ENCODE measurements around the gene MBP. TPM values are rescaled to one million over a fixed set of nuclear protein-coding genes. Genes with fewer than 3 reads are reported as not detected.
"Not testable (repeated sequence)": the region's sequence is repeated elsewhere in the genome, so short reads cannot be mapped to it uniquely, and the experiment has no call there.

MBP gene
- total RNA-seq, 2 donors from 2014 or later, result 41.6 to 42.1 TPM

DNA sequence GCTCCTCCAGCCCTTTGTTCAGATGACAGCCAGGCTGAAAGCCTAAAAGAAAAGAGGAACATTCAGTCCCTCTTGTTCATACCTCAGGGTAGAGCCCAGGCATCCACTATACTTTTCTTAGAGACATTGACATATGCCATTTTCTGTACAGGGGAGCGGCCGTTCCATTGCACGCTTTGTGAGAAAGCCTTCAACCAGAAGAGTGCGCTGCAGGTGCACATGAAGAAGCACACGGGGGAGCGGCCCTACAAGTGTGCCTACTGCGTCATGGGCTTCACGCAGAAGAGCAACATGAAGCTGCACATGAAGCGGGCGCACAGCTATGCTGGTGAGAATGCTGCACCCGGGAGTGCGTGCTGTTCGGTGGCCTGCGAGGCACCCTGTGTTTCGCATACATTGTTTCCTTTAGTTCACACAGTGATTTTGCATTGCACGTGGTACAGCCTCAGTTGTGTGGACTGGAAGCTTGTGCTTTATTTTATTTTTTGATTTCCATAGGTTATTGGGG, 172.0 kb downstream of the MBP start:
- intact Hi-C loops (cut with DNase I), result no loop called here
- no peak for DNase-seq (ENCODE audit: low spot score)

DNA sequence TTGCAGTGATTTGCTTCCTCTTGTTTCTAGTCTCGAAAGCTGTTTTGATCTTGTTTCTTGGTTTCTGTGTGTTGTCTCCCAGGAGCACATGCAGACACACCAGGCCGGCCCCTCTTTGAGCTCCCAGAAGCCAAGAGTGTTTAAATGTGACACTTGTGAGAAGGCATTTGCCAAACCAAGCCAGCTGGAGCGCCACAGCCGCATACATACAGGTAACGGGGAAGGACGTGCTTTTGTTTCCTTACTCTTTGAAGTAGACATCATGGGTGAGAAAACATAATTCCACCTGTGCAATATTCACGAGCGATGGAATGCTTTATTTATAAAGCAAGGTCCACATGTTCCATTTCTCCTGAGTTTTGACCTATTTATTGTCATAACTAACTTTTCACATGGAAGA, 173.0 kb downstream of the MBP start:
- no peak for DNase-seq (ENCODE audit: low spot score)
- intact Hi-C loops (cut with DNase I), result no loop called here

DNA sequence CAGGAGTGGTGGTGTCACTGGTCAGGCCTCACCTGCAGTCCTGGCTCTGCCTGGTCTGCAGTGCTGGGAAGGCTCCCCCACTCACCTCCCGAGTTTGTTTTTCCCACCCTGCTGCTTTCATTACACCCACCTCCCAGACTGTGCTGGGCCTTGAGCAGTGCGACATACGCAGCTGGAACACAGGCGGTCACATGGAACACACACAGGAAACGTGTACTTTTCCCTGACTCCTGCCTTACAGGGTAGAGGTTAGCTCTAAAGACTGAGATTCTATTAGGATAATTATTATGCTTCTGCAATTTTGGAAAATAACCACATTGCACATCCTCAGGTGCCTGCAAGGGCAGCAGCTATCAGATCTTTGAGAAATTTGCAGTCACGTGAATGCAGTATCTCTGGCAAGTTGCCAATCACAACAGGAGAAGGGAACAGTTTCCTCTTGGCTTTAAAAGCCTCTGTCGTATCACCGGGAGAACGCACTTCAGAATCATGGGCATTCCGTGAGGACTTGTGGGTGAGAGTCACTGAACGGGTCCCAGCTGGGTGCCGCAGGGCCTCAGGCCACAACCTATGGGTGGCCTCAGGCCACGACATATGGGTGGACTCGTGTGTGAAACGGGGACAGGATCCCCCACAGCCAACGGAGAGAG, 173.8 kb downstream of the MBP start:
- intact Hi-C loops (cut with DNase I), result no loop called here
- no peak for DNase-seq (ENCODE audit: low spot score)

DNA sequence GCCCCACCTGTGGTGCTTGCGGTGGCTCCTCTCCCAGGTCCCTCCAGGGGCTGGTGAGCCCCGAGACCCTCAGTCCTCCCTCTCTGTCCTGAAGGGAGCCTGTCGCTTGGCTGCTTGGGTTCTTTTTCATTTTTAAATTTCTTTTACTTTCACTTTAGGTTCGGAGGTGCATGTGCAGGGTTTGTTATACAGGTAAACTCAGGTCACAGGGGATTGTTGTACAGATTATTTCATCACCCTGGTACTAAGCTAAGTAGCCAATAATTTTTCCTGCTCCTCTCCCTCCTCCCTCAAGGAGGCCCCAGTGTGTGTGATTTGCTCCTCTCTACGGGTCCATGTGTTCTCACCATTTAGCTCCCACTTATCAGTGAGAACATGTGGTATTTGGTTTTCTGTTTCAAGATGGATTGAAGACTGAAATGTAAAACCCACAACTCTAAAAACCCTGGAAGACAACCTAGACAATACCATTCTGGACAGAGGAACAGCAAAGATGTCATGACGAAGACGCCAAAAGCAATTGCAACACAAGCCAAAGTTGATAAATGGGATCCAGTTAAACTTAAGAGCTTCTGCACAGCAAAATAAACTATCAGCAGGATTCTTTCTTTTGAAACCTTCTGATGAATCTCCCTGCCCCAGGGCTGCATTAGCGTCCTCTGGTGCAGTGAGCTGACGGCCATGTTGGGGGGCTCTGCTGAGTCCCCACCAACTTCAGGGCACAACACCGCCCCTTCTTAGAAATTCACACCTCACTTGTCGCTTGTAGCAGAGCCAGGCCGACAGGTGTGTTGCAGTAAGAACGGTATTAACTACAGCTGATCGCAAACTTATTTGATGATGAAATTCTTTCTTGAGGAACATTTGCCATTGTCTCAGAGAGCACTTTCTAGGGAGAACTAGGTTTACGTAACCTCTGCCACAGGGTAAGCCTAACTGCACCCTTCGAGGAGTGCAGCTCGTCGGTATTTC, 174.9 kb downstream of the MBP start:
- intact Hi-C loops (cut with DNase I), result no loop called here
- no peak for DNase-seq (ENCODE audit: low spot score)

DNA sequence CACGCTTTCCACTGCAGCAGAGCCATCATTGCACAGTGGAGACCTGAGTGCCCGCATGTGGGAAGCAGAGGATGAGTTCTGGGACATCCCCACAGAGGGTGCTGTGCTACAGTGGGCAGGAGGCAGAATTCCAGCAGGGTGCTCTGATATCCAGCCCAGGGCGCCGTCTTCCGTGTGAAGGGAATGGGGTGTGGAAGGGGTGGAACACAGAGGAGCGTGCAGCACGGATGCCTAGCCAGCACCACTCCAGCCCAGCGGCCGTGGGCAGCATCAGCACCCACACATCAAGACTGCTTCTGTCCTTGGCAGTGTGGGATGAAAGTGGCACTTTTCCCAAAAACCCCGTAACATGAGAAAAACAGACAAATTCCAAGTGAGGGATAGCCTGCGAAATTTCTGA, 175.9 kb downstream of the MBP start:
- intact Hi-C loops (cut with DNase I), result no loop called here
- no peak for DNase-seq (ENCODE audit: low spot score)

DNA sequence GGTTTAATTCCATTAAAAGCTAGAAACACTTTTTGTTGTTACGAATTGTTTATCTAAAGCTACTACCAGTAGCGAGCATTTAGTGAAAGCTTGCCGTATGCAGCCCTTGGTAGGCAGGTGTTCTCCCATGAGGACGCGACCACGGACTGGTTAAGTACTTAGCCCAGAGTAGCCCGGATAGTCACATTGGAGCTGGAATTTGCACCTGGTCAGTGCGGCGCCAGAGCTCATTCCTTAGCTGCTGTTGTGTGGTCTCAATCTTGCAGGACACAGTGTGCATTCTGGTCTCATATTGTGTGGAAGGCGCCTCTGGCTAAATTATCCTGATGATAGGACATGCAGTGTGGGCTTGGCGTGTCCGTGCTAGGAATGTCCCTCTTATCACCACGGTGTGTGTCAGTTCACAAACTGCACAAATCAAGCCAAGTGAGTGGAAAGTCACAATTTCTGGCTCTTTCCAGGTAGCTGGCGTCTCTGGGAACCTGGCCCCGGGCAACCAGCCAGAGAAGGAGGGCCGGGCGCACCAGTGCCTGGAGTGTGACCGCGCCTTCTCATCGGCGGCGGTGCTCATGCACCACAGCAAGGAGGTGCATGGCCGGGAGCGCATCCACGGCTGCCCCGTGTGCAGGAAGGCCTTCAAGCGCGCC, 176.9 kb downstream of the MBP start:
- intact Hi-C loops (cut with DNase I), result no loop called here
- no peak for DNase-seq (ENCODE audit: low spot score)

DNA sequence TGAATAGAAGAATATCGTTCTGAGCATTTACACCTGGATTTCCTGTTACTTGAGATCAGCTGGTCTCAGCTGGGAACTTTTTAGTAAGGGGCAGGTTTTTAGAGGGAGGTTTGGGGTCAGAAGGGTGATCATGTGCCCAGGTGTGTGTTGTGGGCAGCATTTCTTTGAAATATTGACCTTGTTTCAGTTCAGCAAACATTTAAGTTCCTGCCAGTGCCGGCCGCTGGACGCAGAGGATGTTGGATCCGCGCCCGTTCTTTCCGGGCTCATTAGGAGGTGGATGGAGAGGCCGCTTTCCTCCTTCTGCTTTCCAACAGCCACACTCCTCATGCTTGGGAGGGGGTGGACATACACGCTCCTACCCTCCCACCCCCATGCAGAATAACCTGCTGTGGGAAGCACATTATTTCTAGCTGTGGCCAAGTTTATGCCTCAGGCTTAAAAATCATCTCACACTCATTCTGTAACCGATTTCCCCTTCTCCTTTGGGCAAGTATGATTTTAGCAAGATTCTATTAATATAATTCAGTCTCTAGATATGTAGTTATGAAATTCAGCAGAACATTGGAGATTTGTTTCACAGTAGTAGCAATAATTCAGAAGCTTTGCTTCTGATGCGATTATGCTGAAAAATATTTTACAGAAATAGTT, 178.9 kb downstream of the MBP start:
- intact Hi-C loops (cut with DNase I), result no loop called here
- DNase-seq (ENCODE audit: low spot score), result no peak

DNA sequence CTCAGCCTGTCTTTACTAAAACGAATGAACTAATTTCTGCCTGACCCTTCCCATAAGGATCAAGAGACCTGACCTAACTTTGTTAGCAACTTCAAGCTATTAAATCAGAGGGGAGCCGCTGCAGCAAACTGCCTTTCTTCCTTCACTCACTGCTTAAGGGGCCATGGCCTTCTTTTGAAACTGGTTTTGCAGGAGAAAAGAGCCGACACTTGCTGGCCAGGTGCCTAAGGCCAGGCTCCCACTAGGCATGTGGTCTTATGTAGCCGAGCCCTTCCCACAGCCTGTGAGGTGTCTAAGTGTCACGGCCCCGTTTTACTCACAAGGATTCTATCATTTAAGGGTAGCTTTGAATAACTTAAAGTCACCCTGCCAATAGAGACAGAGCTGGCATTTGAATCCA, 179.4 kb downstream of the MBP start:
- intact Hi-C loops (cut with DNase I), result no loop called here
- no peak for DNase-seq (ENCODE audit: low spot score)

DNA sequence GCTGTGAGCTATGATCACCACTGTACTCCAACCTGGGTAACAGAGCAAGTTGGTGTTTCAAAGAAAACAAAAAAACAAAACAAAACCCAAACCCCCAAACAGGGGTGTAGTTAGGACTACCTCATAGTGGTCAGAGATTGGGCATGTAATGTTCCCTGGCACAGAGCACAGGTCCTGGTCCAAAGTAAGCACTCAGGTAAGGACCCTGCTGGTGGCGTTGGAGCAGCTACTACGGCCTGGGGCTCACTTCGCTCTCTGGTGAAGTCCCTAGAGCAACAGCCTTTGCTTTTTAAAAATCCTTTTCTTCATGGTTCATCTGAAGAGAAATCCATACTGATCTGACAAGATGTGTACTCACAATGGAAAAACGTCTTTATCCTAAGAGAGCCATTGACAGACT, 179.8 kb downstream of the MBP start:
- no peak for DNase-seq (ENCODE audit: low spot score)
- intact Hi-C loops (cut with DNase I), result no loop called here

DNA sequence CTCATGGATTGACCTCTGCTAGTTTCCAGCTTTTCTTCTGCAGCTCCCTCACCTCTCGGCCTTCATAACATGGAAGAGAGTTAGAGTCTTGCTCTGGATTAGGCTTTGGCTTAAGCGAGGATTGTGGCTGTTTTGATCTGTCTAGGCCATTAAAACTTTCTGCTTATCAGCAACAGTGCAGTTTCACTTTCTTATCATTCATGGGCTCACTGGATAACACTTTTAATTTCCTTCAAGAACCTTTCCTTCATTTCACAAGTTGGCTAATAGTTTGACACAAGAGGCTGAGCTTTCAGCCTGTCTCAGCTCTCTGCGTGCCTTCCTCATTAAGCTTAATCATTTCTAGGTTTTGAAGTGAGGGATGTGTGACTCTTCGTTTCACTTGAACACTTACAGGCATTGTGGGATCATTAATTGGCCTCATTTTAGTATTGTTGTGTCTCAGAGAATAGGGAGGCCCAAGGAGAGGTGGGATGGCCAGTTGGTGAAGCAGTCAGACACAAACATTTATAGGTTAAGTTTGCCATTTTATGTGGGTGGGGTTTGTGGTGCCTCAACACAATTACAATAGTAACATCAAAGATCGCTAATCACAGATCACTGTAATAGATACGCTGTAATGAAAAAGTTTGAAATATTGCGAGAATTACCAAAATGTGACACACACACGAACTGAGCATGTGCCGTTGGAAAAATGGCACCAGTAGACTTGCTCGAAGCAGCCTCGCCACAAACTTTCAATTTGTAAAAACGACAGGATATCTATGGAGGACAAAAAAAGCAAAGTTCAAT, 180.9 kb downstream of the MBP start:
- intact Hi-C loops (cut with DNase I), result no loop called here
- DNase-seq (ENCODE audit: low spot score), result no peak

DNA sequence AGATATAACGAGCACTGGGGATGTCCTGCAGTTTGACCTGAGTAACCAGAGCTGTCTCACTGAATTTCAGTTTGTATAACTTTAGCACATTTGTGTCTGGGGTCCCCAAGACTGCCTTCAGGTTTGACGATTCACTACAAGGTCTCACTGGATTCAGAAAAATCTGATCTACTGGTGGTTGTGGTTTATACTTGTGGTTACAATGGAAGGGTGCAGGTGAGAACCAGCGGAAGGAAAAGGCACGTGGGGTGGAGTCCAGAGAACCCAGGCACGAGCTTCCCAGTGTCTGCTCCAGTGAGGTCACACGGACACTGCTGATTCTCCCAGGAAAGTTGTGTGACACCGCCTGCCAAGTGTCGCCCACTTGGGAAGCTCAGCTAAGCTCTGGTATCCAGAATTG, 184.2 kb downstream of the MBP start:
- intact Hi-C loops (cut with DNase I), result no loop called here
- no peak for DNase-seq (ENCODE audit: low spot score)

DNA sequence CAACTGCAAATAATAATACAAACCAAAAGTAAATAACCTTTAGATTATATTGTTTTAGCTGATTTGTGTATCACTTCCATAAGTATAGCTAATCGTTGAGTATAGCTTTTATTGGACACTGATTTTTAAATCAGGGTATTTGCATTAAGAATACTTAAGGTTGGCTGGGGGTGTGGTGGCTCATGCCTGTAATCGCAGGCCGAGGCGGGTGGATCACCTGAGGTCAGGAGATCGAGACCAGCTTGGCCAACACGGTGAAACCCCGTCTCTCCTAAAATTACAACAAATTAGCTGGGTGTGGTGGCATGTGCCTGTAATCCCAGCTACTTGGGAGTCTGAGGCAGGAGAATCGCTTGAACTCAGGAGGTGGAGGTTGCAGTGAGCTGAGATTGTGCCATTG, 188.2 kb downstream of the MBP start:
- DNase-seq (ENCODE audit: low spot score); intact Hi-C loops (cut with DNase I): not testable (repeated sequence)

DNA sequence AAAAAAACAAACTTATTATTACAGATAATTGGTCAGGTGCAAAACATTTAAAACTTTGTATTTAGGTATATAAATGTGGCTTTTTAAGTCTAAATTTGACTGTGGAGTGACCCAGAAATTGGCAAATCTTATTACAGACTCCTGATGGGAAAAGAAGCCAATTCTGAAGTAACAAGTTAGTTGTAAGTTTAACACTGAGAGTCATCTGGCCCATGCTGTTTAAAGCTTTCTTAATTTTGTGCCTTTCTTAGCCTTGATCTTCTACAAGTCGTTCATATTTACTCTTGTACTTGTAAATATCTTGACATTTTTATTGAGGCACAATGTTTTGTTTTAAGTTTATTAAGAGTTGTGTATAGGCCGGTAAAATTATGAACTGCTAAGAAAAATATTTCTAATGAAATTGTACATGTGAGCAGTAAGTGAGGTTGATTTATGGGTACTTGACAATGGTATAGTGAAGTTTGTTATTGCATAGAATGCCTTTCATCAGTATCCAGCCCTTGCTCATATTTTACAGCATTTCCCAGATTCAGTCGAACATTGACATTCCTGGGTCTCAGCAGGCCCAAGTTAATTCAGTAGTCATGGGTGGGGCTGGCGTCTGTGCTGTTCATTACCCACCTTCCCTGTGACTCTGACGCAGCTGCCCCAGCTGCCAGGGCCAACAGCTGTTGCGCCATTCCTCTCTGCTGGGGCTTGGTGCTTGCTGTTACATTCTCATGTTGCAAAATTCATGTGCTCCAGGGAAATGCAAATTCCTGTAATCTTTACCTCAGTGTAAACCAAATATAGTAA, 188.8 kb downstream of the MBP start:
- DNase-seq (ENCODE audit: low spot score), result no peak
- intact Hi-C loops (cut with DNase I), result no loop called here

DNA sequence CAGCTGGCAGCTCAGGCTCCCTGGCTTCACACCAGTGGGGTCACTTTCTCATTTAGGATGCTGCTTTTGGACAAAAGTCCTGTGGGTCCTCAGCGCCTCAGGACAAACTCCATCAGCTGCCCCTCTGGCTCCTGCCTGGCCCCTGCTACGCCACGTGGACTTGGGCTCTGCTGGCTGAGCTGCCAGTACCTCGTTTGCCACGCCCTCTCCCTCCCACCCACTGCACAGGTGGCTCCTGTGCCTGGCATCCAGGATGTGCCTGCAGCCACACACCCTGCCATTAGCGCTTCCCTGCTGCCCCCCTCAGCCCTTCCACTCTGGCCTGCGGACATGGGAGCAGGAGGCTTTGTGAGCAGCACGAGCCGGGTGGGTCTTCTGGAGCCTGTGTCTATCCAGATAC, 191.3 kb downstream of the MBP start:
- no peak for DNase-seq (ENCODE audit: low spot score)
- intact Hi-C loops (cut with DNase I), result no loop called here

DNA sequence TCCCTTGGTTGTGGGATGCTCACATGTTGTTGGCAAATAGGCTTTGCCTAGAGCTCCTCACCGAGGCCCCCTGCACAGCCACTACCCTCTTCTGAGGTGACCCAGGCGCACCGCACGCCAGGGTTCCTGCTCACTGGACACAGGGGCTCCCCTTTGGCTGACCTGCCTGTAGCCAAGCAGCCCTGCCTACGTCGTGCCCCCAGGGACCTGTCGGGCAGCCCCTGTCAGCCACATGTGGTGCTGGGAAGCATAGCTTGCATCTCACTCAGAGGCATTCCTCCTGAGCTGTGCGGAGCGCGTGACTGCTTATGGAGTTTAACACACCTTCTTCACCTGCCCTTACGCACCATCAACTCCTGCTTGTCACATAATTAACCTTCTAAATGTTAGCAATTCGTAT, 194.0 kb downstream of the MBP start:
- DNase-seq (ENCODE audit: low spot score), result no peak
- intact Hi-C loops (cut with DNase I), result no loop called here

DNA sequence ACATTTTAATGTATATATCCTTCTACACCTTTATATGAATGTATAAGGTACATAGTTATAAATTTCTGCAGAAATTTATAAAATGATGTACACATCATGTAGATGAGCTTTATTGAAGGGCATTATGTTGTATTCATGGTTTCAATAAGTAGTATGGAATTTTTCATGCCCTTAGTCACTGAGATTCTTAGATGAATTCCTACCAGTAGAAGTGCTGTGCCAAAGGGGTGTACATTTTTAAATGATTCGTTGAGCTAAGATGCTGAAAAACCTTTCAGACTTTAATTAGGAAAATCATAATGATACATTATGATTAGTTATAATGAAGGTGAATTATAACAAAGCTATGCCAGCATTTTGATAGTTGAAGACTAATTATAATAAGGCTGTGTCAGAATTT, 195.0 kb downstream of the MBP start:
- intact Hi-C loops (cut with DNase I), result no loop called here
- DNase-seq (ENCODE audit: low spot score), result no peak

DNA sequence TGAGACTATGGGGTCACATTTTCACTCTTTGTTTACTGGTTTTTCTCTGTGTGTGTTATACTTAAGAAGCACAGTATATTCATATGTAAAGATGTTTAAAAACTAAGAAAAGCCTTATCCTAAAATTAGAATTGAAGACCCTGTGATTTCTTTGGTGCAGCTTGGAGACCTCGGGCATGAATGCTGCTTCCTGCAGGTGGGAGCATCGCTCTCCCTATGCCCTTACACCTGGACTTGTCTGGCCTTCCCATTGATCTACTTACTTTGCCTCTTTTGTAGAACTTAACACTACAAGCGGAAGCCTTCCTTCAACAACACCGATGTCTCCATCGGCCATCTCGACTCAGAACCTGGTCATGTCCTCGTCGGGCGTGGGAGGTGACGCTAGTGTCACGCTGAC, 195.7 kb downstream of the MBP start:
- no peak for DNase-seq (ENCODE audit: low spot score)
- intact Hi-C loops (cut with DNase I), result no loop called here

DNA sequence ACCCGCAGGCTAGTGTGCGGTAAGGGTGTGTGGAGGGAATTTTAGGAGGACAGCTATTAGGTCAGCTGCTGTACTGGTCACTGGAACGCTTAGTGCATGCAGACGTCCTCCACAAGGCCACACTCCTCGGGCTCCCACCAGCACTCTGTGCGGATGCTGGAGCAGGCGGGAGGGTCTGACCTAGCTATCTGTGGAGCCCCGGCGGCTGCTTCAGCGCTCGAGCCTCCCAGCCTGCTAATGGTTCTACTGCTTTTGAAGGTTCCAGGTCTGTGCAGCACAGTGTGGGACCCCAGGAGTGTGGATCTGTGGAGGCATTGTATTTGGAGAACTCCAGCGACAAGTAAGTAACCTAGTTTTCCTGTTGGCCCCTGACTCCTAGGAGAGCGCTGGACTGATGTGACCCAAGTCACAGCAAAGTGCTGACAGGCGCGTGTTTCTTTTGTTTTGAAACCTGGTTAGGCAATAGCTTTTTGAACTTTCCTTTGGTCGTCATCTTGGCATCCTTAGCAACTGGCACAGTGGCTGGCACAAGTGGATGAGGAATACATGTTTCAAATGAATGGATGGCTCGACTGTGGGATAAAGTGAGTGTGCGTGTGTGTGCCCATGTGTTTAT, 196.8 kb downstream of the MBP start:
- intact Hi-C loops (cut with DNase I), result no loop called here
- DNase-seq (ENCODE audit: low spot score), result no peak

All from posterior vena cava (tissue), 2 donors.